PC-9 (cell line): ENCODE data around the gene EPHB2. TPM values are rescaled to one million over a fixed set of nuclear protein-coding genes. Genes with fewer than 3 reads are reported as not detected.

Experiments used
- BruUV-seq: library from RNA; stranded (reverse); fragments of 400-500 nt; replicated peaks from 2 replicates; lab custom pipeline; 2021; lab: Mats Ljungman, UMichigan
- CTCF ChIA-PET: fragments of 300-600 bp; sonication (Branson Sonifier 250); formaldehyde crosslinking; loops from one replicate; lab custom pipeline; 2022; ENCODE audit warnings: antibody characterized with exemption; lab: Charles Lee
- POLR2A ChIA-PET: fragments of 300-600 bp; sonication (Branson Sonifier 250); formaldehyde crosslinking; loops from one replicate; lab custom pipeline; 2022; ENCODE audit warnings: antibody characterized with exemption; ENCODE audit not compliant: unreplicated experiment; lab: Charles Lee
- DNase-seq, 2 experiments: peaks; one replicate each; pipeline versions ENCODE4 v3.0.0 to v3.0.0-alpha.2; 2015 to 2022; ENCODE audit warnings: mixed read lengths in 1 of 2
- H2AFZ ChIP-seq: fragments of 200-600 bp; sonication (generic); 2 replicates; pipeline ENCODE4 v1.8.1; 2017; ENCODE audit warnings: antibody characterized with exemption
- H3F3A ChIP-seq: fragments of 200-600 bp; sonication (generic); 2 replicates; pipeline ENCODE4 v1.8.1; 2017; ENCODE audit warnings: antibody characterized with exemption, mild to moderate bottlenecking, low read depth; ENCODE audit not compliant: insufficient read depth
- H3K27ac ChIP-seq: fragments of 200-600 bp; sonication (generic); 2 replicates; pipeline ENCODE4 v1.6.1; 2016; ENCODE audit warnings: mixed run types
- H3K27me3 ChIP-seq: fragments of 200-600 bp; sonication (generic); 2 replicates; pipeline ENCODE4 v1.6.1; 2016; ENCODE audit warnings: low read depth, mixed run types; ENCODE audit not compliant: insufficient read depth
- H3K36me3 ChIP-seq: fragments of 200-600 bp; sonication (generic); 2 replicates; pipeline ENCODE4 v1.6.1; 2016; ENCODE audit warnings: low read depth, mixed run types
- H3K4me1 ChIP-seq: fragments of 200-600 bp; sonication (generic); replicated peaks from 2 replicates; pipeline ENCODE4 v1.6.1; 2016; ENCODE audit warnings: mixed run types; ENCODE audit not compliant: insufficient read depth
- H3K4me2 ChIP-seq: fragments of 200-600 bp; sonication (generic); 2 replicates; pipeline ENCODE4 v1.6.1; 2017; ENCODE audit warnings: mixed run types
- H3K4me3 ChIP-seq: fragments of 200-600 bp; sonication (generic); 2 replicates; pipeline ENCODE4 v1.6.1; 2016; ENCODE audit warnings: mixed run types
- H3K79me2 ChIP-seq: fragments of 200-600 bp; sonication (generic); 2 replicates; pipeline ENCODE4 v1.6.1; 2017; ENCODE audit warnings: low read depth, mixed run types
- H3K9me2 ChIP-seq: fragments of 200-600 bp; sonication (generic); 2 replicates; pipeline ENCODE4 v1.8.1; 2017; ENCODE audit warnings: mild to moderate bottlenecking; ENCODE audit not compliant: insufficient read depth
- H3K9me3 ChIP-seq: fragments of 200-600 bp; sonication (generic); 2 replicates; pipeline ENCODE4 v1.8.1; 2016; ENCODE audit warnings: low read depth; ENCODE audit not compliant: insufficient read depth
- H4K20me1 ChIP-seq: fragments of 200-600 bp; sonication (generic); 2 replicates; pipeline ENCODE4 v1.8.1; 2017; ENCODE audit not compliant: insufficient read depth
- CTCF ChIP-seq: fragments of 200-600 bp; sonication (generic); conservative IDR thresholded peaks from 2 replicates; pipeline ENCODE4 v1.6.1; 2017; ENCODE audit warnings: mixed run types, antibody characterized with exemption, mild to moderate bottlenecking, moderate library complexity
- EZH2 ChIP-seq: fragments of 200-600 bp; sonication (generic); IDR thresholded peaks from 2 replicates; pipeline ENCODE4 v1.8.0; 2017; ENCODE audit warnings: antibody characterized with exemption, low read depth
- intact Hi-C: fragments of 100-400 bp; cut with micrococcal nuclease; formaldehyde crosslinking; loops from one replicate; pipeline ENCODE4 v1.10.0; 2022; ENCODE audit not compliant: unreplicated experiment
- total RNA-seq: library from RNA; stranded (reverse); gene quantifications from 2 replicates; pipeline ENCODE4 v1.2.3, GENCODE V29; 2021

The EPHB2 gene
- total RNA-seq, 1 experiment from 2014 or later = 26.7 TPM

GRCh38 chr1:22827666-22828483 is 117.2 kb downstream of the EPHB2 start:
- Histone ChIP-seq H3F3A (peaks cover 37% of the 10 kb centered on the region), H3K27ac (peak overlapping the region; percentile 93), H3K9me2 (no peaks in the 10 kb centered on the region), H3K79me2 (no peaks in the 10 kb centered on the region), H2AFZ (no peak overlapping the region), H3K36me3 (no peaks in the 10 kb centered on the region), H3K4me3 (no peak overlapping the region), H4K20me1 (no peaks in the 10 kb centered on the region), H3K27me3 (no peaks in the 10 kb centered on the region), H3K9me3 (no peaks in the 10 kb centered on the region), H3K4me2 (peak overlapping the region; percentile 91), H3K4me1 (peaks cover 81% of the 10 kb centered on the region)
- CTCF ChIA-PET = no interaction called here
- DNase-seq = no peak
- no peak for TF ChIP-seq CTCF
- TF ChIP-seq EZH2 = no peak
- BruUV-seq = TSS peak; percentile 66
- POLR2A ChIA-PET = no interaction called here
- intact Hi-C loops = loop anchor here (1.0 to 2.0 kb wide), 3 partner anchors 23 to 77 kb away; no protein-coding TSS in a partner anchor

- POLR2A ChIA-PET = no interaction called here
- Histone ChIP-seq H3K9me3 (no peaks in the 10 kb centered on the region), H3K36me3 (no peaks in the 10 kb centered on the region), H3K4me2 (peak overlapping the region; percentile 28; the same call in 1 of the 2 replicates), H3K27ac (peak overlapping the region; percentile 93), H2AFZ (no peak overlapping the region), H3K79me2 (no peaks in the 10 kb centered on the region), H3K4me3 (no peak overlapping the region), H4K20me1 (no peaks in the 10 kb centered on the region), H3K27me3 (no peaks in the 10 kb centered on the region), H3F3A (peaks cover 45% of the 10 kb centered on the region), H3K9me2 (no peaks in the 10 kb centered on the region), H3K4me1 (peaks cover 90% of the 10 kb centered on the region)
- CTCF ChIA-PET = no interaction called here
- no peak for TF ChIP-seq EZH2
- no peak for TF ChIP-seq CTCF
- intact Hi-C loops = no loop called here
- BruUV-seq = no TSS peak
- DNase-seq = peak in 1 of 2 experiments; percentile 57
Measured at GRCh38 chr1:22828484-22829308, 118.1 kb downstream of the EPHB2 start.

- Histone ChIP-seq H2AFZ (no peak overlapping the region), H3K36me3 (no peaks in the 10 kb centered on the region), H3K4me2 (no peak overlapping the region), H3K27ac (0 out of 2 replicates have a peak overlapping the region, but pooled peaks have one; percentile 93), H3F3A (peaks cover 47% of the 10 kb centered on the region), H3K79me2 (no peaks in the 10 kb centered on the region), H3K4me3 (no peak overlapping the region), H3K9me2 (no peaks in the 10 kb centered on the region), H3K9me3 (no peaks in the 10 kb centered on the region), H3K4me1 (peaks cover 97% of the 10 kb centered on the region), H4K20me1 (no peaks in the 10 kb centered on the region), H3K27me3 (no peaks in the 10 kb centered on the region)
- CTCF ChIA-PET = no interaction called here
- POLR2A ChIA-PET = no interaction called here
- no TSS peak for BruUV-seq
- intact Hi-C loops = no loop called here
- TF ChIP-seq EZH2 (no peak), CTCF (no peak)
- DNase-seq = no peak
Measured at GRCh38 chr1:22829309-22829989, 118.8 kb downstream of the EPHB2 start.
